Activated T-helper 2 cell treated with anti-CD3 and anti-CD28 coated beads, Interferon-gamma antibody, Interleukin-2, Interleukin-4, amounts not matched to agents 10 μg/mL and 5 μg/mL and 100 μg/mL, durations not matched to agents 14 hours and 24 hours and 36 hours (primary cell): ENCODE data around the gene MEIS3. TPM values are rescaled to one million over a fixed set of nuclear protein-coding genes. Genes with fewer than 3 reads are reported as not detected.

Experiments used
- total RNA-seq: library from RNA; stranded (reverse); gene quantifications from 2 replicates; pipeline ENCODE4 v1.2.3, GENCODE V29; 2022

Gene MEIS3
- total RNA-seq, 1 donor from 2014 or later: 0.16 TPM

Other genes starting within 250 kb of the MEIS3 start
- gene BBC3, start 188.3 kb downstream of the MEIS3 start, total RNA-seq: 14.6 and 16.3 TPM in 2 replicates
- 34.3 and 37.5 TPM in 2 replicates for gene CCDC9, start 163.0 kb downstream of the MEIS3 start, total RNA-seq
- gene INAFM1, start 144.6 kb downstream of the MEIS3 start, total RNA-seq: 9.3 and 12.7 TPM in 2 replicates
- gene C5AR1, start 109.7 kb downstream of the MEIS3 start, total RNA-seq: 1.1 and 1.2 TPM in 2 replicates
- gene C5AR2, start 87.4 kb downstream of the MEIS3 start, total RNA-seq: not detected in 2 replicates
- gene DHX34, start 70.2 kb downstream of the MEIS3 start, total RNA-seq: 23.2 TPM in 2 replicates
- gene SLC8A2, start 52.4 kb upstream of the MEIS3 start, total RNA-seq: not detected in 2 replicates
- gene KPTN, start 64.7 kb upstream of the MEIS3 start, total RNA-seq: 9.6 and 11.3 TPM in 2 replicates
- 56.9 and 60.1 TPM in 2 replicates for gene NAPA, start 95.5 kb upstream of the MEIS3 start, total RNA-seq
- 0.09 and 0.46 TPM in 2 replicates for gene ZNF541, start 153.6 kb upstream of the MEIS3 start, total RNA-seq
- gene BICRA, start 189.6 kb upstream of the MEIS3 start, total RNA-seq: 12.0 and 12.2 TPM in 2 replicates